Endothelial cell of umbilical vein (primary cell): ENCODE data around the gene SCAPER. TPM values are rescaled to one million over a fixed set of nuclear protein-coding genes. Genes with fewer than 3 reads are reported as not detected.
"Not testable (repeated sequence)": the region's sequence is repeated elsewhere in the genome, so short reads cannot be mapped to it uniquely, and the experiment has no call there.

Experiments
- BruUV-seq: library from RNA; stranded (reverse); fragments of 400-500 nt; replicated peaks from 2 replicates; lab custom pipeline; 2021; lab: Mats Ljungman, UMichigan
- CTCF ChIA-PET: fragments of 300-600, 350-600 bp; sonication (Branson Sonifier 250); formaldehyde crosslinking; loops from one replicate; lab custom pipeline; 2021; ENCODE audit warnings: antibody characterized with exemption, inconsistent platforms; lab: Charles Lee
- POLR2A ChIA-PET: fragments of 300-600, 350-600 bp; sonication (Branson Sonifier 250); formaldehyde crosslinking; loops from one replicate; lab custom pipeline; 2021; ENCODE audit warnings: antibody characterized with exemption, inconsistent platforms; lab: Charles Lee
- DNase-seq: peaks from one replicate; pipeline ENCODE4 v3.0.0-alpha.2; 2011; ENCODE audit warnings: low read depth, low spot score
- FAIRE-seq: peaks from 2 replicates; lab custom pipeline; 2011; peaks lifted over from hg19 to GRCh38; lab: Jason Lieb, UNC
- H2AFZ ChIP-seq: 2 replicates; pipeline ENCODE4 v1.6.0; 2012; ENCODE audit warnings: low read depth, low read length, control low read depth, inconsistent platforms
- H3K27ac ChIP-seq: 2 replicates; pipeline ENCODE4 v1.5.1; 2011; ENCODE audit warnings: low read depth, mild to moderate bottlenecking, control low read depth, low read length, moderate library complexity; ENCODE audit not compliant: insufficient read depth
- H3K27me3 ChIP-seq, 2 experiments: 2 replicates each; pipeline versions ENCODE4 v1.6.0 to v1.6.1; 2011; ENCODE audit warnings: low read length in 2 of 2, mixed read lengths in 1 of 2; ENCODE audit not compliant: control insufficient read depth in 2 of 2, insufficient read depth in 2 of 2
- H3K36me3 ChIP-seq, 2 experiments: 2 replicates in 1 of 2; 3 replicates in 1 of 2; pipeline ENCODE4 v1.5.1; 2011; ENCODE audit warnings: low read length in 2 of 2, mild to moderate bottlenecking in 1 of 2, moderate library complexity in 1 of 2; ENCODE audit not compliant: control insufficient read depth in 2 of 2, insufficient read depth in 2 of 2; ENCODE audit errors: extremely low read depth in 1 of 2
- H3K4me1 ChIP-seq: 3 replicates; pipeline ENCODE4 v1.5.1; 2011; ENCODE audit warnings: mild to moderate bottlenecking, low read length; ENCODE audit not compliant: control insufficient read depth, insufficient read depth; ENCODE audit errors: extremely low read depth
- H3K4me2 ChIP-seq: 2 replicates; pipeline ENCODE4 v1.6.1; 2011; ENCODE audit warnings: low read length, control low read depth, mixed read lengths; ENCODE audit not compliant: insufficient read depth
- H3K4me3 ChIP-seq, 3 experiments: fragments of 200-600 bp in 1 of 3; sonication (generic), shearing (Covaris generic) in 1 of 3; replicated peaks in 1 of 3; 2 replicates each; pipeline ENCODE4 v1.5.1; 2011 to 2016; ENCODE audit warnings: control low read depth in 3 of 3, low read length in 3 of 3, mild to moderate bottlenecking in 2 of 3, inconsistent platforms in 1 of 3, low read depth in 1 of 3, moderate library complexity in 1 of 3; ENCODE audit not compliant: insufficient read depth in 1 of 3
- H3K79me2 ChIP-seq: 2 replicates; pipeline ENCODE4 v1.6.0; 2012; ENCODE audit warnings: low read length, inconsistent platforms; ENCODE audit not compliant: control insufficient read depth, insufficient read depth
- H3K9ac ChIP-seq: replicated peaks from 2 replicates; pipeline ENCODE3; 2011; ENCODE audit warnings: low read length, control low read depth; ENCODE audit not compliant: insufficient read depth; ENCODE audit errors: extremely low read depth
- H3K9me1 ChIP-seq: replicated peaks from 3 replicates; pipeline ENCODE4 v1.6.0; 2011; ENCODE audit warnings: mild to moderate bottlenecking, low read length; ENCODE audit not compliant: control insufficient read depth, insufficient read depth; ENCODE audit errors: extremely low read depth
- H3K9me3 ChIP-seq: replicated peaks from 2 replicates; pipeline ENCODE4 v1.5.1; 2012; ENCODE audit warnings: low read length, inconsistent platforms; ENCODE audit not compliant: control insufficient read depth, insufficient read depth
- H4K20me1 ChIP-seq: replicated peaks from 2 replicates; pipeline ENCODE3; 2011; ENCODE audit warnings: mild to moderate bottlenecking, low read length; ENCODE audit not compliant: control insufficient read depth, insufficient read depth; ENCODE audit errors: extremely low read depth
- FOS ChIP-seq: IDR thresholded peaks from 2 replicates; pipeline ENCODE4 v1.6.1; 2011; ENCODE audit warnings: mild to moderate bottlenecking, low read length, moderate library complexity, borderline replicate concordance; ENCODE audit not compliant: insufficient read depth
- GATA2 ChIP-seq: IDR thresholded peaks from 2 replicates; pipeline ENCODE4 v1.7.0; 2011; ENCODE audit warnings: low read depth, mild to moderate bottlenecking, moderate library complexity, mixed read lengths, low read length; ENCODE audit not compliant: insufficient read length, insufficient read depth
- MYC ChIP-seq: IDR thresholded peaks from one replicate; pipeline ENCODE4 v1.6.1; 2011; ENCODE audit warnings: mild to moderate bottlenecking, low read depth, low read length
- POLR2AphosphoS5 ChIP-seq: IDR thresholded peaks from 2 replicates; pipeline ENCODE4 v1.6.1; 2012; ENCODE audit warnings: low read depth, mild to moderate bottlenecking, control low read depth, low read length, moderate library complexity; ENCODE audit not compliant: insufficient read depth
- dilution Hi-C: fragments of 300-500 bp; cut with MboI; formaldehyde crosslinking; loops from one replicate; pipeline ENCODE4 v1.15.0; 2019; ENCODE audit warnings: low sequenced_read_pairs; ENCODE audit not compliant: extremely low pct_ligation_motif_present
- intact Hi-C: fragments of 100-400 bp; cut with micrococcal nuclease; formaldehyde crosslinking; loops from one replicate; pipeline ENCODE4 v1.10.0; 2022
- polyA plus RNA-seq, 4 experiments: library from polyadenylated mRNA; depleted of rRNA in 3 of 4; stranded (reverse) in 3 of 4; unstranded in 1 of 4; fragments of >200 nt; gene quantifications; 2 replicates each; pipeline versions ENCODE4 v1.2.1 to v1.2.3, GENCODE V29; 2011 to 2012; ENCODE audit warnings: missing spikeins in 1 of 4
- total RNA-seq: library from RNA; stranded (reverse); gene quantifications from 2 replicates; pipeline ENCODE4 v1.2.3, GENCODE V29; 2021

SCAPER gene
- total and polyA plus RNA-seq, 2 donors (not counting 3 experiments of a cell fraction or from before 2014, with no cell fraction given) = 2.7 to 12.7 TPM

DNA sequence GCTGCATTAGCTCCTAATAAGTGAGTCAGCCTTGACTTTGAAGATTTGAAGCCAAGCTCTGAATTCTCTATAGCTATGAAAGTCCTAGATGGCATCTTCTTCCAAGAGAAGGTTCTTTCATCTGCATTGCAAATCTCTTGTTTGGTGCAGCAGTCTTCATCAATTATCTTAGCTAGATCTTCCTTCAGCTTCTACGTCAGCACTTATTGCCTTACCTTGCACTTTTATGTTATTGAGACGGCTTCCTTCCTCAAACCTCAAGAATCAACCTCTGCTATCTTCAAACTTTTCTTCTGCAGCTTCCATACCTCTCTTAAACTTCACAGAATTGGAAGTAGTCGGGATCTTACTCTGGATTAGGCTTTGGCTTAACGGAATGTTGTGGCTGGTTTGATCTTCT lies 167.6 kb downstream of the SCAPER start:
- Histone ChIP-seq H3K4me3 (no peak overlapping the region), H2AFZ (no peak overlapping the region), H3K4me1 (no peaks in the 10 kb centered on the region), H3K27me3 (no peaks in the 10 kb centered on the region), H3K27ac (no peak overlapping the region), H3K9me3 (no peaks in the 10 kb centered on the region), H3K4me2 (no peak overlapping the region), H3K9ac (no peak overlapping the region), H4K20me1 (no peaks in the 10 kb centered on the region), H3K79me2 (no peaks in the 10 kb centered on the region), H3K36me3 (no peaks in the 10 kb centered on the region), H3K9me1 (no peaks in the 10 kb centered on the region)
- dilution Hi-C loops = no loop called here
- DNase-seq (no peak), FAIRE-seq (no peak)
- POLR2A ChIA-PET = no interaction called here
- no TSS peak for BruUV-seq
- CTCF ChIA-PET = no interaction called here
- no peak for TF ChIP-seq MYC
- no peak for TF ChIP-seq GATA2
- no peak for TF ChIP-seq POLR2AphosphoS5
- TF ChIP-seq FOS = no peak
- intact Hi-C loops = no loop called here

DNA sequence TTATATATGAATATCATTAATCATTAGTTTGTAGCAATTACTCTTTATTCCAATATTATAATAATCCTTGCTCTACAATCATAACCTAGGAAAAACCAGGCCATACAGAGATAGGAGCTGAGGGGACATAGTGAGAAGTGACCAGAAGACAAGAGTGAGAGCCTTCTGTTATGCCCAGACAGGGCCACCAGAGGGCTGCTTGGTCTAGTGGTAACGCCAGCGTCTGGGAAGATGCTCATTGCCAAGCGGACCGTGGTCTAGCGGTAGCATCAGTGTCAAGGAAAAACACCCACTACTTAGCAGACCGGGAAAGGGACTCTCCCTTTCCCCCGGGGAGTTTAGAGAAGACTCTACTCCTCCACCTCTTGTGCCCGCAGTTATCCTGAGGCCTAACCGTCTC lies 172.8 kb downstream of the SCAPER start:
- DNase-seq, CTCF ChIA-PET: not testable (repeated sequence)
- intact Hi-C loops = loop anchor here (5.0 kb wide), 1 partner anchor 540 kb away; no protein-coding TSS in a partner anchor

More for the DNA sequence above, 172.8 kb downstream of the SCAPER start:
- H3K79me2 ChIP-seq, H3K27ac ChIP-seq, H2AFZ ChIP-seq, BruUV-seq, FAIRE-seq, H3K27me3 ChIP-seq, H3K36me3 ChIP-seq, H3K4me2 ChIP-seq, dilution Hi-C loops, POLR2A ChIA-PET, H3K4me3 ChIP-seq, H3K9me3 ChIP-seq, H3K9ac ChIP-seq, H4K20me1 ChIP-seq, H3K4me1 ChIP-seq, H3K9me1 ChIP-seq: not testable (repeated sequence)
